Measurements from ENCODE around the gene SLC4A1AP.

SLC4A1AP gene

GRCh38 chr2:27697660-27698059 lies 34.0 kb downstream of the SLC4A1AP start:
- no peak overlapping the region for H3K4me3 Mint-ChIP-seq
- CTCF ChIA-PET, result interaction anchor here (1.5 kb wide), 1 partner anchor 14 kb away, joined by 9 read pairs; no protein-coding TSS in a partner anchor

GRCh38 chr2:27701676-27702075 lies 38.0 kb downstream of the SLC4A1AP start:
- CTCF ChIA-PET, result interaction anchor here (1.7 kb wide), 1 partner anchor 18 kb away, joined by 7 read pairs; no protein-coding TSS in a partner anchor
- no peaks in the 10 kb centered on the region for H3K9me3 Mint-ChIP-seq
- H3K4me1 Mint-ChIP-seq, result peaks cover 15% of the 10 kb centered on the region
- H3K27ac Mint-ChIP-seq, result no peak overlapping the region
- DNase-seq, result no peak
- no peaks in the 10 kb centered on the region for H3K27me3 Mint-ChIP-seq
- no peak overlapping the region for H3K4me3 Mint-ChIP-seq
- peaks cover 8% of the 10 kb centered on the region for H3K36me3 Mint-ChIP-seq

More at GRCh38 chr2:27697660-27698059, 34.0 kb downstream of the SLC4A1AP start:
- no peaks in the 10 kb centered on the region for H3K27me3 Mint-ChIP-seq
- no peaks in the 10 kb centered on the region for H3K9me3 Mint-ChIP-seq
- no peak overlapping the region for H3K27ac Mint-ChIP-seq
- no peak for DNase-seq
- H3K4me1 Mint-ChIP-seq, result peaks cover 5% of the 10 kb centered on the region
- H3K36me3 Mint-ChIP-seq, result peaks cover 27% of the 10 kb centered on the region

- peaks cover 7% of the 10 kb centered on the region for H3K36me3 Mint-ChIP-seq
- CTCF ChIA-PET, result interaction anchor here (1.7 kb wide), 1 partner anchor 19 kb away, joined by 7 read pairs; no protein-coding TSS in a partner anchor
- no peak for DNase-seq
- H3K27ac Mint-ChIP-seq, result no peak overlapping the region
- H3K4me3 Mint-ChIP-seq, result no peak overlapping the region
- H3K9me3 Mint-ChIP-seq, result no peaks in the 10 kb centered on the region
- peaks cover 15% of the 10 kb centered on the region for H3K4me1 Mint-ChIP-seq
- no peaks in the 10 kb centered on the region for H3K27me3 Mint-ChIP-seq
These were observed 38.6 kb downstream of the SLC4A1AP start for GRCh38 chr2:27702302-27702701.

GRCh38 chr2:27703638-27704341 lies 40.1 kb downstream of the SLC4A1AP start:
- no peak overlapping the region for H3K27ac Mint-ChIP-seq
- no peaks in the 10 kb centered on the region for H3K9me3 Mint-ChIP-seq
- no peaks in the 10 kb centered on the region for H3K36me3 Mint-ChIP-seq
- DNase-seq, result peak; percentile 91
- peaks cover 10% of the 10 kb centered on the region for H3K4me1 Mint-ChIP-seq
- H3K27me3 Mint-ChIP-seq, result peaks cover 12% of the 10 kb centered on the region
- CTCF ChIA-PET, result interaction anchor here (0.7 to 4.8 kb wide), 23 partner anchors 9 to 880 kb away, joined by 3 to 38 read pairs (median 3); partner anchors contain the start of gene RBKS
- H3K4me3 Mint-ChIP-seq, result no peak overlapping the region

GRCh38 chr2:27704342-27704876 lies 40.7 kb downstream of the SLC4A1AP start:
- no peaks in the 10 kb centered on the region for H3K36me3 Mint-ChIP-seq
- DNase-seq, result no peak
- peaks cover 14% of the 10 kb centered on the region for H3K27me3 Mint-ChIP-seq
- CTCF ChIA-PET, result interaction anchor here (0.6 to 4.8 kb wide), 22 partner anchors 8 to 880 kb away, joined by 3 to 38 read pairs (median 3); partner anchors contain the start of gene RBKS
- peaks cover 10% of the 10 kb centered on the region for H3K4me1 Mint-ChIP-seq
- no peaks in the 10 kb centered on the region for H3K9me3 Mint-ChIP-seq
- H3K27ac Mint-ChIP-seq, result no peak overlapping the region
- H3K4me3 Mint-ChIP-seq, result no peak overlapping the region

GRCh38 chr2:27705851-27706622 lies 42.3 kb downstream of the SLC4A1AP start:
- H3K9me3 Mint-ChIP-seq, result no peaks in the 10 kb centered on the region
- peaks cover 24% of the 10 kb centered on the region for H3K27me3 Mint-ChIP-seq
- no peak overlapping the region for H3K27ac Mint-ChIP-seq
- CTCF ChIA-PET, result interaction anchor here (1.2 to 4.8 kb wide), 5 partner anchors 14 to 708 kb away, joined by 3 to 38 read pairs (median 5); no protein-coding TSS in a partner anchor
- no peaks in the 10 kb centered on the region for H3K36me3 Mint-ChIP-seq
- DNase-seq, result no peak
- H3K4me3 Mint-ChIP-seq, result no peak overlapping the region
- H3K4me1 Mint-ChIP-seq, result peaks cover 10% of the 10 kb centered on the region

GRCh38 chr2:27707462-27708256 lies 44.0 kb downstream of the SLC4A1AP start:
- peak overlapping the region; percentile 7 for H3K27ac Mint-ChIP-seq
- no peak overlapping the region for H3K4me3 Mint-ChIP-seq

GRCh38 chr2:27708257-27708654 lies 44.6 kb downstream of the SLC4A1AP start:
- Mint-ChIP-seq H3K27ac (no peak overlapping the region), H3K4me3 (no peak overlapping the region), H3K36me3 (no peaks in the 10 kb centered on the region), H3K4me1 (peaks cover 13% of the 10 kb centered on the region), H3K27me3 (peaks cover 42% of the 10 kb centered on the region), H3K9me3 (no peaks in the 10 kb centered on the region)
- CTCF ChIA-PET, result interaction anchor here (0.6 kb wide), 1 partner anchor 15 kb away, joined by 3 read pairs; no protein-coding TSS in a partner anchor
- no peak for DNase-seq

More at GRCh38 chr2:27707462-27708256, 44.0 kb downstream of the SLC4A1AP start:
- CTCF ChIA-PET, result interaction anchor here (1.4 to 4.8 kb wide), 4 partner anchors 16 to 706 kb away, joined by 3 to 38 read pairs (median 8); no protein-coding TSS in a partner anchor
- Mint-ChIP-seq H3K36me3 (no peaks in the 10 kb centered on the region), H3K4me1 (peaks cover 13% of the 10 kb centered on the region), H3K27me3 (peaks cover 36% of the 10 kb centered on the region), H3K9me3 (no peaks in the 10 kb centered on the region)
- no peak for DNase-seq

- Mint-ChIP-seq H3K27me3 (peaks cover 43% of the 10 kb centered on the region), H3K36me3 (no peaks in the 10 kb centered on the region), H3K4me3 (no peak overlapping the region), H3K4me1 (peaks cover 12% of the 10 kb centered on the region), H3K27ac (no peak overlapping the region), H3K9me3 (no peaks in the 10 kb centered on the region)
- DNase-seq, result no peak
- CTCF ChIA-PET, result interaction anchor here (0.6 kb wide), 1 partner anchor 14 kb away, joined by 3 read pairs; no protein-coding TSS in a partner anchor
These were observed 45.0 kb downstream of the SLC4A1AP start for GRCh38 chr2:27708666-27709065.

GRCh38 chr2:27709326-27709725 lies 45.6 kb downstream of the SLC4A1AP start:
- Mint-ChIP-seq H3K4me1 (peaks cover 10% of the 10 kb centered on the region), H3K27me3 (peaks cover 44% of the 10 kb centered on the region), H3K27ac (no peak overlapping the region), H3K36me3 (no peaks in the 10 kb centered on the region), H3K9me3 (no peaks in the 10 kb centered on the region), H3K4me3 (no peak overlapping the region)
- CTCF ChIA-PET, result interaction anchor here (1.6 kb wide), 1 partner anchor 26 kb away, joined by 4 read pairs; no protein-coding TSS in a partner anchor
- DNase-seq, result no peak

- H3K27ac Mint-ChIP-seq, result no peak overlapping the region
- CTCF ChIA-PET, result interaction anchor here (1.6 kb wide), 1 partner anchor 27 kb away, joined by 4 read pairs; no protein-coding TSS in a partner anchor
These were observed 46.4 kb downstream of the SLC4A1AP start for GRCh38 chr2:27709960-27710575.

GRCh38 chr2:27710640-27711430 lies 47.1 kb downstream of the SLC4A1AP start:
- DNase-seq, result no peak
- H3K36me3 Mint-ChIP-seq, result no peaks in the 10 kb centered on the region
- H3K4me1 Mint-ChIP-seq, result peaks cover 16% of the 10 kb centered on the region
- peaks cover 54% of the 10 kb centered on the region for H3K27me3 Mint-ChIP-seq
- H3K27ac Mint-ChIP-seq, result no peak overlapping the region
- no peak overlapping the region for H3K4me3 Mint-ChIP-seq
- CTCF ChIA-PET, result interaction anchor here (1.6 kb wide), 1 partner anchor 27 kb away, joined by 4 read pairs; no protein-coding TSS in a partner anchor
- H3K9me3 Mint-ChIP-seq, result no peaks in the 10 kb centered on the region

More at GRCh38 chr2:27709960-27710575, 46.4 kb downstream of the SLC4A1AP start:
- Mint-ChIP-seq H3K4me1 (peaks cover 11% of the 10 kb centered on the region), H3K27me3 (peaks cover 52% of the 10 kb centered on the region), H3K4me3 (no peak overlapping the region), H3K9me3 (no peaks in the 10 kb centered on the region), H3K36me3 (no peaks in the 10 kb centered on the region)
- DNase-seq, result no peak

All from activated naive CD4-positive, alpha-beta T cell treated with anti-CD3 and anti-CD28 coated beads, Interleukin-2, amount 10 ng/mL, durations not matched to agents 7 days and 5 days (primary cell).